ENCODE data around the gene KDM1A.

DNA sequence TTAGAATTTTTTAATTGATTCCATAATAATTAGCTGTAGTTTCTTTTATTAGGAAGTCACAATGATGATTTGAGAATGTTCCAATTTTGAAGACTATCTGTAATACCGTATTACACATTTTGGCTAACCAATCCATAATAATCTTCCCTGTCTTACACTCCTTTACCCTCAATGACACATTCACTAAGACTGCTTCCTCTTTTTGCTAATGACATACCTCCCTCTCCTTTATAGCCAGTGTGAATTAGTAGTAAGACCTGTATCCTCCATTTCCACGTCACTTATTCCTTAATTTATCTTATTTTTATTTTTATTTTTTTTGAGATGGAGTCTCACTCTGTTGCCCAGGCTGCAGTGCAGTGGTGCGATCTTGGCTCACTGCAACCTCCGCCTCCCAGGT, 10.1 kb downstream of the KDM1A start:
- TF ChIP-seq, protein P1, sequence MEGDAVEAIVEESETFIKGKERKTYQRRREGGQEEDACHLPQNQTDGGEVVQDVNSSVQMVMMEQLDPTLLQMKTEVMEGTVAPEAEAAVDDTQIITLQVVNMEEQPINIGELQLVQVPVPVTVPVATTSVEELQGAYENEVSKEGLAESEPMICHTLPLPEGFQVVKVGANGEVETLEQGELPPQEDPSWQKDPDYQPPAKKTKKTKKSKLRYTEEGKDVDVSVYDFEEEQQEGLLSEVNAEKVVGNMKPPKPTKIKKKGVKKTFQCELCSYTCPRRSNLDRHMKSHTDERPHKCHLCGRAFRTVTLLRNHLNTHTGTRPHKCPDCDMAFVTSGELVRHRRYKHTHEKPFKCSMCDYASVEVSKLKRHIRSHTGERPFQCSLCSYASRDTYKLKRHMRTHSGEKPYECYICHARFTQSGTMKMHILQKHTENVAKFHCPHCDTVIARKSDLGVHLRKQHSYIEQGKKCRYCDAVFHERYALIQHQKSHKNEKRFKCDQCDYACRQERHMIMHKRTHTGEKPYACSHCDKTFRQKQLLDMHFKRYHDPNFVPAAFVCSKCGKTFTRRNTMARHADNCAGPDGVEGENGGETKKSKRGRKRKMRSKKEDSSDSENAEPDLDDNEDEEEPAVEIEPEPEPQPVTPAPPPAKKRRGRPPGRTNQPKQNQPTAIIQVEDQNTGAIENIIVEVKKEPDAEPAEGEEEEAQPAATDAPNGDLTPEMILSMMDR (IDR thresholded peaks at IDR 0.05 in 2 of 3, conservative IDR thresholded peaks at IDR 0.05 in 1 of 3; ENCODE audit: borderline replicate concordance in 1 of 3, insufficient read depth in 1 of 3, low read depth in 2 of 3, low read length in 2 of 3) = no peak
- TF ChIP-seq EGR1 (IDR thresholded peaks at IDR 0.05; ENCODE audit: low read depth) (no peak), POLR2A (IDR thresholded peaks at IDR 0.05; ENCODE audit: borderline replicate concordance, extremely low read depth, insufficient read depth, insufficient read length) (no peak), EZH2 (IDR thresholded peaks at IDR 0.05) (no peak), JUND (IDR thresholded peaks at IDR 0.05) (no peak), POLR2AphosphoS5 (IDR thresholded peaks at IDR 0.05; ENCODE audit: low read depth, low read length) (no peak), EZH2phosphoT487 (IDR thresholded peaks at IDR 0.05; ENCODE audit: borderline replicate concordance) (no peak), ZNF274 (IDR thresholded peaks at IDR 0.05; ENCODE audit: low read depth, low read length) (no peak)
- TF ChIP-seq, protein P2, sequence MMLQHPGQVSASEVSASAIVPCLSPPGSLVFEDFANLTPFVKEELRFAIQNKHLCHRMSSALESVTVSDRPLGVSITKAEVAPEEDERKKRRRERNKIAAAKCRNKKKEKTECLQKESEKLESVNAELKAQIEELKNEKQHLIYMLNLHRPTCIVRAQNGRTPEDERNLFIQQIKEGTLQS (IDR thresholded peaks at IDR 0.05) = no peak
